NCI-H2081 (cell line): ENCODE data around the gene CHSY3.
A peak's percentile ranks its signal among the peaks of the same experiment; 100 is the strongest.
"Not testable (repeated sequence)": the region's sequence is repeated elsewhere in the genome, so short reads cannot be mapped to it uniquely, and the experiment has no call there.

ENCODE experiments used
- DNase-seq, 2 experiments: peaks; one replicate each; lab custom pipeline; 2025; lab: John Stamatoyannopoulos, UW

CHSY3 gene

DNA sequence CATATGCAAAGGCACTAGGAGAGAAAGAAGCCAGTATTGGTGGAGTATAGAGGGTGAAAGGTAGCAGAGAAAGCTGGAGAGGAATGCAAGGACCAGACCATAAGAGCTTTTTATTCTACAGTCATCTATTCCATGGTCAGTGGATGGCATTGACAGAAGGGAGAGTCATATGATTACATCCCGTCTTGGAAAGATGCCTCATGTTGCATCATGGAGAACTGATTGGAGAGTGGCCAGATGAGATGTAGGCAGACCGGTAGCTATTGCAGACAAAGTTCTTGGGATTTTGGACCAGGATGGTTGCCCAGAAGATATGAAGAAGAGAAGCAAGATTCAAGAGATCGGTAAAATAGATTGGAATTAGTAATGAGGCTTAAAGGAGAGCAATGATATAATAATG, 260.7 kb downstream of the CHSY3 start:
- DNase-seq, result no peak

- DNase-seq, result peak in 1 of 2 experiments; percentile 15
Observed at GRCh38 chr5:130166839-130167490, 262.7 kb downstream of the CHSY3 start.

- DNase-seq, result no peak
Observed at GRCh38 chr5:130168211-130168610, 263.9 kb downstream of the CHSY3 start.

DNA sequence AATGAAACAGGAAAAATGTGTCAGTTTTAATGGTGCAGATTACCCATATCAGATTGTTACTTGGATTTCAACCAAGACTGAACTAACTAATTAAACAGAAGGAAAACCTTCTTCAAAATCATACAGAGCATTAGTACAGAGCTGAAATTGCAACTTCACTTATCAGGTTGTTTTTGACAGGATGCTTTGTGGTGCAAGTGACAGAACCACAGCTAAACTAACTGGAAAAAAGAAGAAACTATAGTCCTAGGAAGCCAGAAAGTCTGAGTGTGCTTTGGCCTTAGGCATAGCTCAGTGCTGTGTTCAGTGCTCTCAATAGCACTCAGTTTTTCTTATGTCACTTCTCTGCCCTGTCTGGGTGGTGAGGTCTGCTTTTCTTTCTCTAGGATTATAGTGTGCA, 267.4 kb downstream of the CHSY3 start:
- no peak for DNase-seq

- no peak for DNase-seq
Observed at GRCh38 chr5:130183115-130183514, 278.9 kb downstream of the CHSY3 start.

DNA sequence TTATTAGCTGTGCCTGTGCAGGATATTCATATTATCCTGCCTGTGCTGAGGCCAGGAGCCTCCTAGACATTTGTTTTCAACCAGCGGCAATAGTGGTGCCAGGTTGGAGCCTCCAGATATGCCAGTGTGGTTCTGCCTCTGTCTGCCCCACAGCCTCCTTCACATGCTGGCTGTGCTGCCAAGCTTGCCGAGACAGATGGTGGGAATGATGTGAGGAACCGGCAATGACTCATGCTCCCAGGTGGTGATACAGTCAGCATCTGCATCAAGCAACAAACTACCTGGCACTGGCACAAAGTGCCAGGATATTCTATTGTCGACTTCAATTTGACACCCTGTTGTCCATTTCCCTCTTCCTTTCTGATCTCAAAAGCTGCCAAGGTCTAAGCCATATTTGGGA, 285.7 kb downstream of the CHSY3 start:
- DNase-seq, result no peak

- no peak for DNase-seq
Observed at GRCh38 chr5:130198927-130199326, 294.7 kb downstream of the CHSY3 start.

DNA sequence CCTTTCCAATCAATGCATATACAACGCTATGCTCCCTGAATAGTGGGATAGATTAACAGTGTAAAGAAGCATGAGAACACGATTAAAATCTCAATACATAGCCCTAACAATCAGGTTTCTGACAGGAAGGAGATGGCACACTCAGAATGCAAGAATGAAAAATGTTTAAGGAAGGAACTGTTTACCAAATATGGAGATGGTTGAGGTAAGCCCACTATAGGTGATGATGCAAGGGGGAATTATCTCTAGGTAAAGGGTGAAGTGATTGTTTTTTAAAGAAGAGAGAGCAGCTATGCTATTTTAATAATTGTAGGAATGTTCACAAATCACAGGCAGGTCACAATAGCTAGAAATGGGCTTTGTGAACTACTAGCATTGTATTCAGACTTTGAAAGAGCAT, 302.4 kb downstream of the CHSY3 start:
- DNase-seq, result no peak

- no peak for DNase-seq
Observed at GRCh38 chr5:130213607-130214006, 309.3 kb downstream of the CHSY3 start.

GRCh38 chr5:130216286-130216685, 312.0 kb downstream of the CHSY3 start:
- DNase-seq, result no peak

GRCh38 chr5:130222573-130222972, 318.3 kb downstream of the CHSY3 start:
- no peak for DNase-seq

DNA sequence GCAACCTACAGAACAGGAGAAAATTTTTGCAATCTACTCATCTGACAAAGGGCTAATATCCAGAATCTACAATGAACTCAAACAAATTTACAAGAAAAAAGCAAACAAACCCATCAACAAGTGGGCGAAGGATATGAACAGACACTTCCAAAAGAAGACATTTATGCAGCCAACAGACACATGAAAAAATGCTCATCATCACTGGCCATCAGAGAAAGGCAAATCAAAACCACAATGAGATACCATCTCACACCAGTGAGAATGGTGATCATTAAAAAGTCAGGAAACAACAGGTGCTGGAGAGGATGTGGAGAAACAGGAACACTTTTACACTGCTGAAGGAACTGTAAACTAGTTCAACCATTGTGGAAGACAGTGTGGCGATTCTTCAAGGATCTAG, 322.3 kb downstream of the CHSY3 start:
- DNase-seq, result not testable (repeated sequence)

DNA sequence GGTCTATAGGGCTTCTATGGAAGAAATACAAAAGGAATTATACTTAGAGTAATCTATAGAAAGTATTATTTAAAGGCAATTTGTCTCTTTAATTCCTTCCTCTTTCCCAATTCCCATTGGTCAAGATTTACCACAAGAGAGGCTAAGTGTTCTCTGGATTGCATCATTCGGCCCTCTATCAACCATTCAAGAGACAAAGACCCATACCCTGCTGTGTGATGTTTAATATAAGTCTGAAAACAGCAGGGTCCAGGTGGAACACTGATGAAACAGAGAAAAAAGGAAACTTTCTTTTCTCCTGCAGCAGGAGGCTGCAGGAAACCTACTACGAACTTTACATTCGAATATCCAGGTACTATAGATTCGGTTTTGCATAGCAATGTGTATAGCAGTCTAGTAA, 323.4 kb downstream of the CHSY3 start:
- no peak for DNase-seq

- DNase-seq, result no peak
Observed at GRCh38 chr5:130231786-130232185, 327.5 kb downstream of the CHSY3 start.

DNA sequence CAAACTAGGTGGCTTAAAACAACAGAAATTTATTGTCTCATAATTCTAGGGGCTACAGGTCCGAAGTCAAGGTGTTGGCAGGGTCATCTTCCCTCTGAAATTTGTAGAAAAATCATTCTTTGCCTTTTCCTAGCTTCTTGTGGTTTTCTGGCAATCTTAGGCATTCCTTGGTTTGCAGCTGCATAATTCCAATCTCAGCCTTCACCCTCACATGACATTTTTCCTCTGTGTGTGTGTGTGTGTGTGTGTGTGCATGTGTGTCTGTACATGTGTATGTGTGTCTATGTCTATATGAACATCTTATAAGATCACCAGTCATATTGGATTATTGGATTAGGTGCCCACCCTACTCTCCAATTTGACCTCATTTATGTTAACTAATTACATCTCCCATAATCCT, 330.6 kb downstream of the CHSY3 start:
- DNase-seq, result no peak
